Measurements from ENCODE around the gene USP24.

USP24 gene

DNA sequence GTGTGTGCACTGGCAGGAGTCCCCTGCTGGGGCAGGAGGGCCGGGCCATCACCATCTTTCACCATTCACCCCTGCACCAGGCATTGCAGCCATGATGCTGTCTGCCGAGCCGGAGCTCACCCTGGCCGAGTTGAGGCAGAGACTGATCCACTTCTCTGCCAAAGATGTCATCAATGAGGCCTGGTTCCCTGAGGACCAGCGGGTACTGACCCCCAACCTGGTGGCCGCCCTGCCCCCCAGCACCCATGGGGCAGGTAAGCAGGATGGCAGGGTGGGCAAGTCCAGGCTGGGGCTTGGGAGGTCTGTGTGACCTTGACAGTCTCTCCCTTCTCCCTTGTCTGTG is 157.2 kb downstream of the USP24 start:
- H3K4me3 ChIP-seq (ENCODE audit: low read depth, low read length): no peak overlapping the region
- TF ChIP-seq, protein P1, sequence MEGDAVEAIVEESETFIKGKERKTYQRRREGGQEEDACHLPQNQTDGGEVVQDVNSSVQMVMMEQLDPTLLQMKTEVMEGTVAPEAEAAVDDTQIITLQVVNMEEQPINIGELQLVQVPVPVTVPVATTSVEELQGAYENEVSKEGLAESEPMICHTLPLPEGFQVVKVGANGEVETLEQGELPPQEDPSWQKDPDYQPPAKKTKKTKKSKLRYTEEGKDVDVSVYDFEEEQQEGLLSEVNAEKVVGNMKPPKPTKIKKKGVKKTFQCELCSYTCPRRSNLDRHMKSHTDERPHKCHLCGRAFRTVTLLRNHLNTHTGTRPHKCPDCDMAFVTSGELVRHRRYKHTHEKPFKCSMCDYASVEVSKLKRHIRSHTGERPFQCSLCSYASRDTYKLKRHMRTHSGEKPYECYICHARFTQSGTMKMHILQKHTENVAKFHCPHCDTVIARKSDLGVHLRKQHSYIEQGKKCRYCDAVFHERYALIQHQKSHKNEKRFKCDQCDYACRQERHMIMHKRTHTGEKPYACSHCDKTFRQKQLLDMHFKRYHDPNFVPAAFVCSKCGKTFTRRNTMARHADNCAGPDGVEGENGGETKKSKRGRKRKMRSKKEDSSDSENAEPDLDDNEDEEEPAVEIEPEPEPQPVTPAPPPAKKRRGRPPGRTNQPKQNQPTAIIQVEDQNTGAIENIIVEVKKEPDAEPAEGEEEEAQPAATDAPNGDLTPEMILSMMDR (IDR thresholded peaks at IDR 0.05; ENCODE audit: low read depth, low read length, missing control alignments): no peak
- no peak for DNase-seq (ENCODE audit: low read depth)

DNA sequence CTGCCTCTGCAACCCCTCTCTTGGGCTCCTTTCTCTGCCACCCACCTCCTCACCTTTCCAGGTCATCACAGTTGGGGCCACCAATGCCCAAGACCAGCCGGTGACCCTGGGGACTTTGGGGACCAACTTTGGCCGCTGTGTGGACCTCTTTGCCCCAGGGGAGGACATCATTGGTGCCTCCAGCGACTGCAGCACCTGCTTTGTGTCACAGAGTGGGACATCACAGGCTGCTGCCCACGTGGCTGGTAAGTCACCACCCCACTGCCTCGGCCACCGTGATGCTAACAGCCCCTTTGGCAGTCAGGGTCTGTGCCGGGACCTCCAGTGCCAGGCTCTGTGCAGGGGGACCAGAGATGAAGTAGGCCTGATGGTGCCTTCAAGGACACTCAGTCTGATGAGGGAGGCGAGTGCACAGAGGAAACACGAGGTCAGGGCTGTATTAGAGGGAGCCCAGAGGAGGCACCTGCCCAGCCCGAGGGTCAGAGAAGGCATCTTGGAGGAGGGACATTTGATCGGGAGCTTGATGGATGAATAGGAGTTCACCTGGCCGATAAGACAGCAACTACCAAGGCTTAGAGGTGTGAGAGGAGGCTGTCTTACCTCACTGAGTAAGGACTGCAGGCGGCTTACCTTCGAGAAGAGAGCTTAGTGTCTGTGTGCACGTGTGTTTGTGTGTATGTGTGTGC is 157.8 kb downstream of the USP24 start:
- DNase-seq (ENCODE audit: low read depth): no peak
- TF ChIP-seq, protein P1 (IDR thresholded peaks at IDR 0.05; ENCODE audit: low read depth, low read length, missing control alignments): no peak
- H3K4me3 ChIP-seq (ENCODE audit: low read depth, low read length): no peak overlapping the region

DNA sequence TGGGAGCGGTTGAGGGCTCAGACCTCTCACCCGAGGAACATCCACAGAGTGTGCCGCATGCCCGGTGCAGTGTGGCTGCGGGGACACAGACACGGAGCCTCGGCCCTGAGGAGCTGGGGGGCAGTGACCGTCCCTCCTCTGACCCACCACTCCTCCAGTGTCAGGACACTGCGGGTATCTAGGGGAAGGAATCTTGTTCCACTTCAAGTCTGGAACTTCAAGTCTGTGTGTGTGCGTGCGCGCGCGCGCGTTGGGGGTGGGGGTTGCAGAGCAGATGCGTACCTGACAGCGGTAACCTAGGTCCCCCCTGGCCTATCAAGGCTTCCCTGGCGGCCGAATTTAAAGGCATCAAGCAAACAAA is 158.6 kb downstream of the USP24 start:
- DNase-seq (ENCODE audit: low read depth): no peak
- H3K4me3 ChIP-seq (ENCODE audit: low read depth, low read length): no peak overlapping the region
- TF ChIP-seq, protein P1 (IDR thresholded peaks at IDR 0.05; ENCODE audit: low read depth, low read length, missing control alignments): no peak

DNA sequence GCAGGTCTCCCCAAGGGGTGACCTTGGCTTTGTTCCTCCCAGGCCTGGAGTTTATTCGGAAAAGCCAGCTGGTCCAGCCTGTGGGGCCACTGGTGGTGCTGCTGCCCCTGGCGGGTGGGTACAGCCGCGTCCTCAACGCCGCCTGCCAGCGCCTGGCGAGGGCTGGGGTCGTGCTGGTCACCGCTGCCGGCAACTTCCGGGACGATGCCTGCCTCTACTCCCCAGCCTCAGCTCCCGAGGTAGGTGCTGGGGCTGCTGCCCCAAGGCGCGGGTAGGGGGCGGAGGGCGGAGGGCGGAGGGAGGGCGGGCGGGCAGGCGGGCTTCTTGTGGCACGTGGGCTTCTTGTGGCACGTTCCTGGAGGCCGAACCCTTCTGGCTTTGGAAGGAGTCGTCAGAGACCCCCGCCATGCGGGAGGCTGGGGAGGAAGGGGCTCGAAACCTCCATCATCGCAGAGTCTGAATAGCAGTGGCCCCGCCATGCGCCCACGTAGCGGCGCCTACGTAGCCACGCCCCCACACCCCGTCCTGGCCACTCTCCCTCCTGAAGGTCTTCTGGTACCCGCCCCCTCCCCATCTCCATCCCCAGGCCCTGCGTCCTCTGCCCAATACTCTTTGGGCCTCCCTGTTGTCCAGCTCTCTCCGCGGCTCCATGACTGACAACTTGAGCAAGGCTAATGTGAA is 159.1 kb downstream of the USP24 start:
- no peak for DNase-seq (ENCODE audit: low read depth)
- H3K4me3 ChIP-seq (ENCODE audit: low read depth, low read length): no peak overlapping the region
- TF ChIP-seq, protein P1 (IDR thresholded peaks at IDR 0.05; ENCODE audit: low read depth, low read length, missing control alignments): no peak

DNA sequence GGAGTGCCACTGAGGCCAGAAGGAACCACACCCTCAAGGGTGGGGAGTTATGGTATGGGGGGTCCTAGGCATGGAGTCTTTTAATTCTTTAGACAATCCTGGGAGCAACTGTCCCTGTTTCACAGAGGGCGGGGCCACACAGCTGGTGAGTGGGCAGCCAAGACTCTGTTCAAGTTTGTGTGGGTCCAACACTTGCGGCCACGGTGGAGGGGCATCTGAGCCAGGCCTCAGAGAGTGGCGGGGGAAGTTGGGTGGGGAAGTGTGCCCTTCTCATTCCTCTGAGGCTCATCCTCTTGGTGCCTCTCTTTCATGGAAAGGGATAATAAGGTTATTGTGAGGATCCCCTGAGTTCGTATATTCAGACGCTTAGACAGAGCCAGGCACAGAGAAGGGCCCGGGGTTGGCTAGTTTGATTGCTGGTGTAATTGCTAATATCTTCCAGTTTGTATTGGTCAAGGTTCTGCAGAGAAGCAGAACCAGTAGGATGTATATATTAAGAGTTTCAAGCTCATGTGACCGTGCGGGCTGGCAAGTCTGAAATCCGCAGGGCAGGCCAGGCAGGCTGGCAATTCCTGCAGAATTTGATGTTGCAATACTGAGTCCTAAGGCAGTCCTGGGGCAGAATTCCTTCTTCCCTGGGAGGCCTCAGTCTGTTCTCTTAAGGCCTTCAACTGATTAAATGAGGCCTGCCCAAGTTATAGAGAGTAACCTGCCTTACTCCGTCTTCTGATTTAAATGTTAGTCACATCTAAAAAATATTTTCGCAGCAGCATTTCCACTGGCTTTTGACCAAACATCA is 159.9 kb downstream of the USP24 start:
- DNase-seq (ENCODE audit: low read depth): no peak
- H3K4me3 ChIP-seq (ENCODE audit: low read depth, low read length): no peak overlapping the region
- TF ChIP-seq, protein P1 (IDR thresholded peaks at IDR 0.05; ENCODE audit: low read depth, low read length, missing control alignments): no peak

DNA sequence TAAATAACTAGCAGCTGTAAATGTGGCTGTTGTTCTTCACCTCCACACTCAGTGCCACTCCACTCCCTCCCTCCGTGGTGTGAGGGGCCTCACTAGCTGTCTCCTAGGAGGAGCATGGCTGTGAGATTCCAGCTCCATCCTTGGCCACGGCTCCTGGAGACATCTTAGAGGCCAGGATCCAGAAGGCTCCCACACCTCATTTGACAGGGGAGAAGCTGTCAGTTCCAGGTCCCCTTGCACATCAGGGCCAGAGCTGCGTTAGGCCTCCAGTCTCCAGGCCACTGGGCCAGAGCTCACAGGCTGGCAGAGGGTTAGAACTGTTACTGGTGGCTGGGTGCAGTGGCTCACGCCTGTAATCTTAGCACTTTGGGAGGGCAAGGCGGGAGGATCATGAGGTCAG is 160.8 kb downstream of the USP24 start:
- TF ChIP-seq, protein P1 (IDR thresholded peaks at IDR 0.05; ENCODE audit: low read depth, low read length, missing control alignments): no peak
- no peak for DNase-seq (ENCODE audit: low read depth)
- no peak overlapping the region for H3K4me3 ChIP-seq (ENCODE audit: low read depth, low read length)

All from GM12864 (cell line).